HUES48 (cell line): ENCODE data around the gene DHX29.

Experiments used
- H3K27ac ChIP-seq: one replicate; pipeline ENCODE4 v1.7.0; 2013; ENCODE audit warnings: low read depth, low read length, inconsistent platforms
- H3K27me3 ChIP-seq: 2 replicates; pipeline ENCODE4 v1.6.1; 2013; ENCODE audit warnings: mild to moderate bottlenecking, low read length; ENCODE audit not compliant: control insufficient read depth, insufficient read depth
- H3K36me3 ChIP-seq: 2 replicates; pipeline ENCODE4 v1.6.1; 2013; ENCODE audit warnings: low read length; ENCODE audit not compliant: control insufficient read depth, insufficient read depth
- H3K4me1 ChIP-seq: 2 replicates; pipeline ENCODE4 v1.6.1; 2013; ENCODE audit warnings: mild to moderate bottlenecking, low read length; ENCODE audit not compliant: control insufficient read depth, insufficient read depth
- H3K4me3 ChIP-seq: 2 replicates; pipeline ENCODE4 v1.5.1; 2013; ENCODE audit warnings: mild to moderate bottlenecking, low read depth, low read length
- H3K9ac ChIP-seq: 2 replicates; pipeline ENCODE4 v1.6.1; 2013; ENCODE audit warnings: mild to moderate bottlenecking, low read depth, low read length, moderate library complexity
- H3K9me3 ChIP-seq: 2 replicates; pipeline ENCODE4 v1.6.1; 2013; ENCODE audit warnings: low read length; ENCODE audit not compliant: control insufficient read depth, insufficient read depth

The DHX29 gene

DNA sequence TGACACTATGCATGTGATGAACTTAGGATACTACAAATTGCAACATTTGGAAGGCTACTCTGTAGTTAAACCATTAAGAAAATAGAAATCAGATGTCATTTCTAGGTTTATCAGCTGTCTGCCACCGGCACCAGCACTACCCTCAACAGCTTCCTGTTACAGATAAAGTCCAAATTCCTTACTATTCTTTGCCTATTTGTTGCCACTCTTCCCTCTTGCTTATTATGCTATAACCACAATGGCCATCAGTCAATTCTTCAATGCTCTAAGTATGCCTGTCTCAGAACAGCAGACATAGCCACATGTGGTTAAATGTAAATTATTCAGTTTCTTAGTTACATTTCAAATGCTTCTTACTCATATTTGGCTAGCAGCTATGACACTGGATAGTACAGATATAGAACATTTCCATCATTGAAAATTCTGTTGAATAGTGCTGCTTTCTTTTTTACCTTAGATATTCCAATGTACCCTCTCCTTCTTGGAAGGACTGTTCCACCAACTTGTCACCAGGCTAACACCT lies 21.0 kb downstream of the DHX29 start:
- Histone ChIP-seq H3K4me3 (no peak overlapping the region), H3K9ac (no peak overlapping the region), H3K9me3 (no peaks in the 10 kb centered on the region), H3K27ac (no peak overlapping the region), H3K36me3 (peaks cover 84% of the 10 kb centered on the region), H3K27me3 (no peaks in the 10 kb centered on the region), H3K4me1 (no peaks in the 10 kb centered on the region)

DNA sequence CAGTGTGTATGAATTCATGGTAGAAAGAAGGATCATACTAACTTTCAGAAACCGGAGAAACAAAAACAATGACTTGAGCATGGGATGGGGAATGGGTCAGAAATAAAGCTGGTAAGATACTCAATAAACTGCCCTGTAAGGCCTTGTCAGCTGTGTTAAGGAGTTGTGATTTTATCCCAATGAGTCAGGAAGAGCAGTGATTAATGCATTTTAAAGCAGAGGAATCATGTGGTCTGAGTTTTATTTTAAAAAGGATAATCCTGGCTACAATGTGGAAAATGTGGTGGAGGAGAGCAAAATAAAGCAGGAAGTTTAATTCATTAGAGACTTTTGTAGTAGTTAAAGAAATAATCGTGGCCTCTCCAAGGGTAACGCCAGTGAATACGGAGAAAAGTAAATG lies 28.7 kb downstream of the DHX29 start:
- peaks cover 92% of the 10 kb centered on the region for H3K36me3 ChIP-seq

DNA sequence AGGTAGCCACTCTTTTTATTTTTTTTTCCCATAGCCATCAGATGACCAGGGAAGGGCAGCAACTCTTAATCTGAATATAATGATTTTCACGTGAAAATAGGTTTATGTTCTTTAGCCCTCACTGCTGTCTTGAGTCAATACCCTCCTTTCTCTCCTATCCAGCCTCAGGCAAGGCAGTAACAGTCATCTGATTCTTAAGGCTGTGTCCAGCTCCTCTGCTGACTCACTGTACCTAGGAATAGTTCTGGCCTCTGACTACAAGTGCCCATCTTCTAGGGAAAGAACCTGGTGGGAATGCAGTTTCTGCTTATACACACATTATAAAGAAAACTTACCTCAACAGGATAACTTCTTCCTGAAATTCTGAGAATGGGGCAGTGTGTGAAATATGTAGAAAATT lies 30.7 kb downstream of the DHX29 start:
- no peaks in the 10 kb centered on the region for H3K9me3 ChIP-seq
- H3K27ac ChIP-seq, result no peak overlapping the region
- no peaks in the 10 kb centered on the region for H3K27me3 ChIP-seq
- H3K36me3 ChIP-seq, result peaks cover 91% of the 10 kb centered on the region
- H3K4me3 ChIP-seq, result no peak overlapping the region
- H3K9ac ChIP-seq, result no peak overlapping the region
- H3K4me1 ChIP-seq, result no peaks in the 10 kb centered on the region

More for the DNA sequence above, 28.7 kb downstream of the DHX29 start:
- H3K4me3 ChIP-seq, result no peak overlapping the region
- no peaks in the 10 kb centered on the region for H3K9me3 ChIP-seq
- H3K27ac ChIP-seq, result no peak overlapping the region
- no peaks in the 10 kb centered on the region for H3K4me1 ChIP-seq
- H3K9ac ChIP-seq, result no peak overlapping the region
- no peaks in the 10 kb centered on the region for H3K27me3 ChIP-seq

DNA sequence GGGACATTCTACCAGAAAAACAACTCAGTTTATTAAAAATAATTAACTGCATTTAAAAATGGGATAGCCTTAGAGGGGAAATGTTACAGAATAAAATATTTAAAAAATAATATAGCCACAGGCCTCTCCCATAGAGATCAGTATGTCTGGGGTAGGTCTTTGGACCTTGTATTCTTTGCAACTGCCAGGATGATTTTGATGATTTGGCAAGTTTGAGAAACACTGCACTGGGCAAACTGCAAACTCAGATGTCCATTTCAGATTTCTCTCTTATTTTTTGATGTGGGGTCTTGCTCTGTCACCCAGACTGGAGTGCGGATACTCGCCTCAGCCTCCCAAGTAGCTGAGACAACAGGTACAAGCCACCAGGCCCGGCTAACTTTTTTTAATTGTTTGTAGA lies 49.2 kb downstream of the DHX29 start:
- H3K9ac ChIP-seq, result no peak overlapping the region
- H3K27ac ChIP-seq, result no peak overlapping the region
- no peaks in the 10 kb centered on the region for H3K27me3 ChIP-seq
- H3K9me3 ChIP-seq, result no peaks in the 10 kb centered on the region
- peaks cover 72% of the 10 kb centered on the region for H3K36me3 ChIP-seq
- no peak overlapping the region for H3K4me3 ChIP-seq
- peaks cover 7% of the 10 kb centered on the region for H3K4me1 ChIP-seq

DNA sequence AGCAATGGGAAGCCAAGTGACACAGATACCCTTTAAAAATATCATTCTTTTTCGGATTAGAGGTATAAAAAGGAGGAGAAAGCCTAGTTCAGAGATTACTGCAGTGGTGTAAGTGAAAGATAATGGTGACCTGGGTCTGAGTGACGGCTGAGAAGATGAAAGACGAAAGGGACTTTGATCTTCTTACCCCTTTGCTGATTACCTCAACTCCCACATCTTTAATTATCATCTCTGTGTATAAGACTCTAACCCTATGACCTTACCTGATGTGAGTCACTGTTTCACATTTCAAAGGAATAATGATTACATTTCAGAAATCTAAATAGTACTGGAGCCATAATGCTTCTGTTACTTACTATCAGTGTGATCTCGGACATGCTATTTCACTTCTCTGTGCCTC lies 52.7 kb downstream of the DHX29 start:
- H3K9me3 ChIP-seq, result no peaks in the 10 kb centered on the region
- no peak overlapping the region for H3K27ac ChIP-seq
- H3K36me3 ChIP-seq, result peaks cover 40% of the 10 kb centered on the region
- no peak overlapping the region for H3K9ac ChIP-seq
- no peaks in the 10 kb centered on the region for H3K27me3 ChIP-seq
- H3K4me1 ChIP-seq, result peaks cover 7% of the 10 kb centered on the region
- no peak overlapping the region for H3K4me3 ChIP-seq

DNA sequence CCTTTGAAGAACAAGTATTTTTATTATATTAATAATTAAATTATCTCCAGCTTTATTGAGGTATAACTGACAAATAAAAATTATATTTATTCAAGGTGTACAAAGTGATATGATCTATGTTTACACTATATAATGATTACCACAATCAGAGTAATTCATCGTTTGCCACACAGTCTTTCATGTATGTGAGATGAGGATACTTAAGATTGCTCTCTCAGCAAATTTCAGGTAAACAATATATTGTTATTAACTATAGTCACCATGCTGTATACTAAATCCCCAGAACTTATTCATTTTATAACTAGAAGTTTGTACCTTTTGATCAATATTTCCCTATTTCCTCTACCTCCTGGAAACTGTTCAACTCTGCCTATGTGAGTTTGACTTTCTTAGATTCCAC lies 57.4 kb downstream of the DHX29 start:
- H3K4me1 ChIP-seq, result no peaks in the 10 kb centered on the region
- H3K4me3 ChIP-seq, result no peak overlapping the region
- H3K9ac ChIP-seq, result no peak overlapping the region
- no peaks in the 10 kb centered on the region for H3K27me3 ChIP-seq
- no peaks in the 10 kb centered on the region for H3K9me3 ChIP-seq
- peaks cover 6% of the 10 kb centered on the region for H3K36me3 ChIP-seq
- no peak overlapping the region for H3K27ac ChIP-seq

DNA sequence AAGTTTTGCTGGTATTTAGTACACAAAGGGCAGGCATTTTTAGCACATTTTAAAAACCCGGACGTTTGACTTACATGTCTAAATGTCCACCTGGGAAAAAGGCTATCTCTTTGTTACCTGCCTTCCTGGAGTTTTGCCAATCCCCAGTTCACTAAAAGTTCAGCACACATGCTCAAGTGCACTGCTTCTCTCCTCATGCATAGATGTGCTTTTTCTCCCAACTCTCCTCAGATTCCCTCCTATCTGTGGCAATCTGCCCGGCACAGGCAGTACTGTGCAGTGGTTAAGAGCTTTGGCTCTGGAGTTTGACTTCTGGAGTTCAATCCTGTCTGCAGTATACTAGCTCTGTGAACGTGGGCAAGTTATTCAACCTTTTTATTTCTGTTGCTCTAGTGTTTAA lies 65.7 kb downstream of the DHX29 start:
- no peak overlapping the region for H3K9ac ChIP-seq
- H3K36me3 ChIP-seq, result no peaks in the 10 kb centered on the region

DNA sequence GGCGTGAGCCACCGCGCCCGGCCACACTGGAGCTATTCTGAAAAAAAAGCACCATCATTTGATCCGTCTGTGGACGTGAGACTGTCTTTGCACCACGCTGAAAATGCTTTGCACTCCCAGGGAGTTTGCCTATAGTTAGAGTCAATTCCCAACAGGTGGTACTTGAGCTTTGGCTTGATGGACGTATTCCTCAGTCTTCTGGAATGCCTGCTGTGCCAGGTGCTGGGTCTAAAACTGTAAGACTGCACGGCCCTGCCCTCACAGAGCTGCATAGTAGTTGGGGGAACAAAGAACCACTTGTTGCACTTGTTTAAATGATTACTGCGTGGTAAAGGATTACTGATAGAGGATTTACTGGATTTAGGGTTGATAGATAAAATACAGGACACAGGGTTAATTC lies 70.7 kb downstream of the DHX29 start:
- Histone ChIP-seq H3K27me3 (peaks cover 70% of the 10 kb centered on the region), H3K9me3 (no peaks in the 10 kb centered on the region; the same call in 1 of the 2 replicates)

More for the DNA sequence above, 65.7 kb downstream of the DHX29 start:
- H3K4me3 ChIP-seq, result no peak overlapping the region
- no peaks in the 10 kb centered on the region for H3K4me1 ChIP-seq
- H3K27me3 ChIP-seq, result peaks cover 22% of the 10 kb centered on the region
- no peaks in the 10 kb centered on the region for H3K9me3 ChIP-seq
- H3K27ac ChIP-seq, result no peak overlapping the region

DNA sequence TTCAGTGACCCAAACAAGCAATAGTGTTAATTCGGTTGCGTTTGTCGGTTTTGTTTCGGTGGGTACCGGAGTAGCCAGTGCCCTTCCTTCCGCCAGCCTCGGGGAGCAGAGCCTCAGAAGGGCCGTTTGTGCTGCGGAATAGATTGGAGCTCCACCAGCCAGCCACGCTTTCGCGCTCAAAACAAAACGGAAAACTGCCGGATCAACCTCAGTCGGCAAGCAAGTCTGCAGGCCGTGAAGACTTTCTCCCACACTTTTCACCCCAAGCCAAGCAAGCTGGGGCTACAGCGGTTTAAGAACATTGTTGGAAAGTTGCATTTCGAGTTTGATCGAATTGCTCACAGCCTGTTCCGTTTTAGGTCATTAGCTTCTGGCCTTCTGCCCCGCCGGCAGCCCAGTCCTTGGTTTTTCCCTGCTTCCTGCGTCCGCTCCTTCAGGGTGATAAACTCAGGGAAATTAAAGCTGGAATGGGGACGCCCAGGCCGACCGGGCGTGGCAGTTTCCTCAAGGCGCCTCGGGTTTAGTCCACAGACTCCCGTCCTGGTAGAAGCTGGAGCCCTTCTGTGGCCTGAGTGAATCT lies 73.3 kb downstream of the DHX29 start:
- Histone ChIP-seq H3K4me3 (peak overlapping the region; percentile 56), H3K27me3 (peaks cover 96% of the 10 kb centered on the region), H3K9me3 (no peaks in the 10 kb centered on the region; the same call in 1 of the 2 replicates), H3K9ac (no peak overlapping the region), H3K27ac (no peak overlapping the region), H3K36me3 (no peaks in the 10 kb centered on the region), H3K4me1 (peaks cover 28% of the 10 kb centered on the region; the same call in 1 of the 2 replicates)

More for the DNA sequence above, 70.7 kb downstream of the DHX29 start:
- H3K36me3 ChIP-seq, result no peaks in the 10 kb centered on the region
- peaks cover 21% of the 10 kb centered on the region; the same call in 1 of the 2 replicates for H3K4me1 ChIP-seq
- no peak overlapping the region for H3K27ac ChIP-seq
- no peak overlapping the region for H3K9ac ChIP-seq
- no peak overlapping the region for H3K4me3 ChIP-seq

DNA sequence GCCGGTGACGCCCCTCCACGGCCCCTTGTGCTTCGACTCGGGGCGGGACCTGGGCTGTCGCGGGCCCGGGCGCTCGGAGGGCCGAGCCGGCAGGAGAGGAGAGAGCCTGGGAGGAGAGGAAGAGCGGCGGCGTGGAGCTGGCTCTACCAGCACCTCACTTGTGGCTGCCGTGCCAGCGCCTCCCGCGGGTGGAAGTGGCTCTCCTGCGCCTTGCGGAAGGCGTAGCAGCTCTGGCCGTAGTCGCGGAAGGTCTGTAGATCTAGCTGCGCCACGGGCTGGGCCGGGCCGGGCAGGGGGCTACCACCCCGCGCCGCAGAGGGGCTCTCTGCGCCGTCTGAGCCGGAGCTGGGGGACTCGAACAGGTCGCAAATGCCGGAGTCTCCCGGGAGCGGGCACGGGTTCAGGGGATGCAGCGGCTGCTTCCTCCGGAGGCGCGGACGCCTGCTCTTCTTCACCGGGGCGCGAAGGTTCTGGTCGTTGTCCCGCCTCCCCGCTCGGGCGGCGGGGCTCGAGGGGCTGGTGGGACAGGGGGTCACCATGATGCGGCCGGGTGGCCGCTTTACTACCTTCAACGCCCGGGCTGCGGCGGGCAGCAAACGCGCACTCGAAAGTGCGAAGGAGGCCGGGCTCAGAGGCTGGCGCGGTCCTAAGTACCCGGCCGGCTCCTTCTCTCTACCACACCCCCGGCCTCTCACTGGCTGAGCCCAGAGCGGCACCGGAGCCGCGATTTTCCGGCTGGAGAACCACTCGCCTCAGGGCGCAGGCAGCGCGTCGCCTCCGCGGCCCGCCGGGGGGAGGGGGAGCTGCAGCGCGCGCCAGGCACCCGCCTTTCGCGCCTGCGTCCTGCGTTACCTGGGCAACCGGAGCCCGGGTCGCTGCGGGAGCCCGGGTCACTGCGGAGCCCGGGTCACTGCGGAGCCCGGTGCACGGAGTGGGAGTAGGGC lies 74.2 kb downstream of the DHX29 start, which contains the start of gene CCNO:
Gene CCNO, minus strand, starts transcription at position 624 of the 944 bp plus-strand sequence. Its CDS starts 85 bp downstream, at position 539.
- no peaks in the 10 kb centered on the region for H3K36me3 ChIP-seq
- no peak within 1 kb of the TSS for H3K9ac ChIP-seq
- H3K4me1 ChIP-seq, result peaks cover 28% of the 10 kb centered on the region; the same call in 1 of the 2 replicates
- no peak within 1 kb of the TSS for H3K27ac ChIP-seq
- H3K4me3 ChIP-seq, result peak within 1 kb of the TSS; percentile 56
- no peaks in the 10 kb centered on the region; the same call in 1 of the 2 replicates for H3K9me3 ChIP-seq
- H3K27me3 ChIP-seq, result peaks cover 99% of the 10 kb centered on the region
